Panc1 (cell line): ENCODE measurements around the gene IFNAR1.

Experiments used
- POLR2AphosphoS5 ChIP-seq: IDR thresholded peaks from 2 replicates; pipeline ENCODE4 v1.6.1; 2012; ENCODE audit warnings: mild to moderate bottlenecking, low read depth, low read length, moderate library complexity
- TCF7L2 ChIP-seq: IDR thresholded peaks from 2 replicates; pipeline ENCODE4 v1.6.1; 2011; ENCODE audit warnings: mild to moderate bottlenecking, low read depth, low read length, inconsistent platforms
- TF ChIP-seq, protein P1 (sequence below): fragments of 450-650 bp; IDR thresholded peaks from 2 replicates; pipeline ENCODE4 v1.5.1; 2017; ENCODE audit warnings: mild to moderate bottlenecking
- TF ChIP-seq, protein P2 (sequence below), 2 experiments: IDR thresholded peaks; 2 replicates each; pipeline ENCODE4 v1.6.1; 2011 to 2012; ENCODE audit warnings: low read depth in 2 of 2, control low read depth in 1 of 2, low read length in 1 of 2, mild to moderate bottlenecking in 1 of 2, moderate library complexity in 1 of 2; ENCODE audit not compliant: insufficient read depth in 1 of 2

DNA sequence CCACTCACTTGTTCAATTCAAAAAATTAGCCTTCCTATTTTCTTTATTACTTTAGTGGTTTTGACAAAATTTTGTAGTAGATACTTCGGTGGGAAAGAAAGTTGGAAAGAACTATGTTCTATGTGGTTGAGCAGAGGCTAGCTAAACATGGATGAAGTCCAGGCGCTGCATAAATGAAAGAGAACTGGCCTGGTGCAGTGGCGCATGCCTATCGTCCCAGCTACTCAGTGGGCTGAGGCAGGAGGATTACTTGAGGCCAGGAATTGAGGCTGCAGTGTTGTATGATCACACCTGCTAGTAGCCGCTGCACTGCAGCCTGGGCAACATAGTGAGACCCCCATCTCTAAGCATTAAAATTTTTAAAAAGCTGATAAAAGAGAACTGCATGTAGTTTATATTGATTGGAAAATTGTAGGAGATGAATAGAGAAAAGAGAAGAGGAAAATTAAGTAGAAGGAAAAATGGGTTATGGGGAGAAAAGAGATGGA lies 21.0 kb downstream of the IFNAR1 start:
- TF ChIP-seq, protein P1, sequence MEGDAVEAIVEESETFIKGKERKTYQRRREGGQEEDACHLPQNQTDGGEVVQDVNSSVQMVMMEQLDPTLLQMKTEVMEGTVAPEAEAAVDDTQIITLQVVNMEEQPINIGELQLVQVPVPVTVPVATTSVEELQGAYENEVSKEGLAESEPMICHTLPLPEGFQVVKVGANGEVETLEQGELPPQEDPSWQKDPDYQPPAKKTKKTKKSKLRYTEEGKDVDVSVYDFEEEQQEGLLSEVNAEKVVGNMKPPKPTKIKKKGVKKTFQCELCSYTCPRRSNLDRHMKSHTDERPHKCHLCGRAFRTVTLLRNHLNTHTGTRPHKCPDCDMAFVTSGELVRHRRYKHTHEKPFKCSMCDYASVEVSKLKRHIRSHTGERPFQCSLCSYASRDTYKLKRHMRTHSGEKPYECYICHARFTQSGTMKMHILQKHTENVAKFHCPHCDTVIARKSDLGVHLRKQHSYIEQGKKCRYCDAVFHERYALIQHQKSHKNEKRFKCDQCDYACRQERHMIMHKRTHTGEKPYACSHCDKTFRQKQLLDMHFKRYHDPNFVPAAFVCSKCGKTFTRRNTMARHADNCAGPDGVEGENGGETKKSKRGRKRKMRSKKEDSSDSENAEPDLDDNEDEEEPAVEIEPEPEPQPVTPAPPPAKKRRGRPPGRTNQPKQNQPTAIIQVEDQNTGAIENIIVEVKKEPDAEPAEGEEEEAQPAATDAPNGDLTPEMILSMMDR = no peak
- TF ChIP-seq, protein P2, sequence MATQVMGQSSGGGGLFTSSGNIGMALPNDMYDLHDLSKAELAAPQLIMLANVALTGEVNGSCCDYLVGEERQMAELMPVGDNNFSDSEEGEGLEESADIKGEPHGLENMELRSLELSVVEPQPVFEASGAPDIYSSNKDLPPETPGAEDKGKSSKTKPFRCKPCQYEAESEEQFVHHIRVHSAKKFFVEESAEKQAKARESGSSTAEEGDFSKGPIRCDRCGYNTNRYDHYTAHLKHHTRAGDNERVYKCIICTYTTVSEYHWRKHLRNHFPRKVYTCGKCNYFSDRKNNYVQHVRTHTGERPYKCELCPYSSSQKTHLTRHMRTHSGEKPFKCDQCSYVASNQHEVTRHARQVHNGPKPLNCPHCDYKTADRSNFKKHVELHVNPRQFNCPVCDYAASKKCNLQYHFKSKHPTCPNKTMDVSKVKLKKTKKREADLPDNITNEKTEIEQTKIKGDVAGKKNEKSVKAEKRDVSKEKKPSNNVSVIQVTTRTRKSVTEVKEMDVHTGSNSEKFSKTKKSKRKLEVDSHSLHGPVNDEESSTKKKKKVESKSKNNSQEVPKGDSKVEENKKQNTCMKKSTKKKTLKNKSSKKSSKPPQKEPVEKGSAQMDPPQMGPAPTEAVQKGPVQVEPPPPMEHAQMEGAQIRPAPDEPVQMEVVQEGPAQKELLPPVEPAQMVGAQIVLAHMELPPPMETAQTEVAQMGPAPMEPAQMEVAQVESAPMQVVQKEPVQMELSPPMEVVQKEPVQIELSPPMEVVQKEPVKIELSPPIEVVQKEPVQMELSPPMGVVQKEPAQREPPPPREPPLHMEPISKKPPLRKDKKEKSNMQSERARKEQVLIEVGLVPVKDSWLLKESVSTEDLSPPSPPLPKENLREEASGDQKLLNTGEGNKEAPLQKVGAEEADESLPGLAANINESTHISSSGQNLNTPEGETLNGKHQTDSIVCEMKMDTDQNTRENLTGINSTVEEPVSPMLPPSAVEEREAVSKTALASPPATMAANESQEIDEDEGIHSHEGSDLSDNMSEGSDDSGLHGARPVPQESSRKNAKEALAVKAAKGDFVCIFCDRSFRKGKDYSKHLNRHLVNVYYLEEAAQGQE (IDR thresholded peaks at IDR 0.05; ENCODE audit: insufficient read depth in 1 of 2, low read depth in 2 of 2, low read length in 1 of 2) = no peak
- TF ChIP-seq TCF7L2 = no peak
- no peak for TF ChIP-seq POLR2AphosphoS5
